Measurements from ENCODE around the gene EFCAB10. TPM values are rescaled to one million over a fixed set of nuclear protein-coding genes. Genes with fewer than 3 reads are reported as not detected.

Gene EFCAB10
- total RNA-seq, 1 donor from 2014 or later: not detected

- Mint-ChIP-seq H3K36me3 (peaks cover 25% of the 10 kb centered on the region), H3K4me3 (no peak overlapping the region), H3K27ac (no peak overlapping the region), H3K9me3 (peaks cover 7% of the 10 kb centered on the region), H3K4me1 (no peaks in the 10 kb centered on the region), H3K27me3 (ENCODE audit: low read depth) (no peaks in the 10 kb centered on the region)
- DNase-seq (ENCODE audit: low spot score in 2 of 2, unreplicated experiment in 2 of 2): no peak
- TF ChIP-seq, protein P1, sequence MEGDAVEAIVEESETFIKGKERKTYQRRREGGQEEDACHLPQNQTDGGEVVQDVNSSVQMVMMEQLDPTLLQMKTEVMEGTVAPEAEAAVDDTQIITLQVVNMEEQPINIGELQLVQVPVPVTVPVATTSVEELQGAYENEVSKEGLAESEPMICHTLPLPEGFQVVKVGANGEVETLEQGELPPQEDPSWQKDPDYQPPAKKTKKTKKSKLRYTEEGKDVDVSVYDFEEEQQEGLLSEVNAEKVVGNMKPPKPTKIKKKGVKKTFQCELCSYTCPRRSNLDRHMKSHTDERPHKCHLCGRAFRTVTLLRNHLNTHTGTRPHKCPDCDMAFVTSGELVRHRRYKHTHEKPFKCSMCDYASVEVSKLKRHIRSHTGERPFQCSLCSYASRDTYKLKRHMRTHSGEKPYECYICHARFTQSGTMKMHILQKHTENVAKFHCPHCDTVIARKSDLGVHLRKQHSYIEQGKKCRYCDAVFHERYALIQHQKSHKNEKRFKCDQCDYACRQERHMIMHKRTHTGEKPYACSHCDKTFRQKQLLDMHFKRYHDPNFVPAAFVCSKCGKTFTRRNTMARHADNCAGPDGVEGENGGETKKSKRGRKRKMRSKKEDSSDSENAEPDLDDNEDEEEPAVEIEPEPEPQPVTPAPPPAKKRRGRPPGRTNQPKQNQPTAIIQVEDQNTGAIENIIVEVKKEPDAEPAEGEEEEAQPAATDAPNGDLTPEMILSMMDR (IDR thresholded peaks at IDR 0.05; ENCODE audit: unreplicated experiment): no peak
These were observed 40.3 kb upstream of the EFCAB10 start for GRCh38 chr7:105621617-105622016.

DNA sequence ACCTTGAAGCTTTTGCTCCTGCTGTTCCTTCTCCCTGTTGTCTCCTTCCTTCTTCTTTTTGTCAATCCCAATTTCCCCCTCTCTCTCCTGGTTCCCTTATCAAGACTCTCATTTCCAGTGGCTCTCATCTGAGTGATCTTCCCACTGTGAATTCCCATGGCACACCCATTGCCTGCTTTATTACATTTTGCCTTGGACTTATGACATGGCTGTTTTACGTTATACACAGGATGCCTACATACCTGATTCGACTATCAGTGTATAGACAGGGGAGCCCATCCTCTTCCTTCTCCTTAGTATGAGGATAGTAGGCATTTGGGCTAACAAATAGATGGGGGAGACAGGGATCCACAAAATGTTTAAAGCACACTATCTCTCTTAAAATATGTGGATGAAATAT lies 39.9 kb upstream of the EFCAB10 start:
- Mint-ChIP-seq H3K4me3 (no peak overlapping the region), H3K4me1 (no peaks in the 10 kb centered on the region), H3K36me3 (peaks cover 22% of the 10 kb centered on the region), H3K9me3 (peaks cover 4% of the 10 kb centered on the region), H3K27me3 (ENCODE audit: low read depth) (no peaks in the 10 kb centered on the region), H3K27ac (no peak overlapping the region)
- TF ChIP-seq, protein P1 (IDR thresholded peaks at IDR 0.05; ENCODE audit: unreplicated experiment): no peak
- DNase-seq (ENCODE audit: low spot score in 2 of 2, unreplicated experiment in 2 of 2): no peak

- Mint-ChIP-seq H3K36me3 (peaks cover 14% of the 10 kb centered on the region), H3K4me3 (no peak overlapping the region), H3K4me1 (no peaks in the 10 kb centered on the region), H3K9me3 (no peaks in the 10 kb centered on the region), H3K27me3 (ENCODE audit: low read depth) (no peaks in the 10 kb centered on the region), H3K27ac (no peak overlapping the region)
- DNase-seq (ENCODE audit: low spot score in 2 of 2, unreplicated experiment in 2 of 2): no peak
- TF ChIP-seq, protein P1 (IDR thresholded peaks at IDR 0.05; ENCODE audit: unreplicated experiment): no peak
These were observed 38.3 kb upstream of the EFCAB10 start for GRCh38 chr7:105619590-105619989.

GRCh38 chr7:105618016-105618296 lies 36.7 kb upstream of the EFCAB10 start:
- Mint-ChIP-seq H3K4me3 (no peak overlapping the region), H3K4me1 (no peaks in the 10 kb centered on the region), H3K27ac (no peak overlapping the region), H3K36me3 (peaks cover 17% of the 10 kb centered on the region), H3K27me3 (ENCODE audit: low read depth) (no peaks in the 10 kb centered on the region), H3K9me3 (no peaks in the 10 kb centered on the region)
- TF ChIP-seq, protein P1 (IDR thresholded peaks at IDR 0.05; ENCODE audit: unreplicated experiment): no peak
- DNase-seq (ENCODE audit: low spot score in 2 of 2, unreplicated experiment in 2 of 2): no peak

GRCh38 chr7:105617280-105618015 lies 36.2 kb upstream of the EFCAB10 start:
- H3K27ac Mint-ChIP-seq: no peak overlapping the region
- DNase-seq (ENCODE audit: low spot score in 2 of 2, unreplicated experiment in 2 of 2): no peak
- no peaks in the 10 kb centered on the region for H3K9me3 Mint-ChIP-seq
- H3K36me3 Mint-ChIP-seq: peaks cover 17% of the 10 kb centered on the region
- H3K4me1 Mint-ChIP-seq: no peaks in the 10 kb centered on the region
- H3K27me3 Mint-ChIP-seq (ENCODE audit: low read depth): no peaks in the 10 kb centered on the region
- TF ChIP-seq, protein P1 (IDR thresholded peaks at IDR 0.05; ENCODE audit: unreplicated experiment): no peak
- H3K4me3 Mint-ChIP-seq: no peak overlapping the region
